ENCODE results near the gene NCF4. TPM values are rescaled to one million over a fixed set of nuclear protein-coding genes. Genes with fewer than 3 reads are reported as not detected.

NCF4 gene
- total RNA-seq, 1 experiment from 2014 or later = not detected

GRCh38 chr22:36856792-36857135 is 4.0 kb upstream of the NCF4 start:
- no peaks in the 10 kb centered on the region; the same call in 1 of the 2 replicates for H3K27me3 ChIP-seq (ENCODE audit: insufficient read depth, low read length)
- no peak overlapping the region for H4K91ac ChIP-seq (ENCODE audit: insufficient read length, low read depth, low read length)
- Mint-ChIP-seq H3K4me3 (no peak overlapping the region), H3K36me3 (ENCODE audit: insufficient read depth in 1 of 3, low read depth in 3 of 3) (peaks cover 2 to 6% (median 5%) of the 10 kb centered on the region in 3 experiments; a peak in 3 of 7 replicates), H3K27ac (no peak overlapping the region), H3K27me3 (ENCODE audit: low read depth) (peaks cover 43% of the 10 kb centered on the region), H3K9me3 (peaks cover 4% of the 10 kb centered on the region in 2 experiments; a peak in 2 of 5 replicates), H3K4me1 (peaks cover 4 to 8% of the 10 kb centered on the region in 2 experiments; a peak in 3 of 4 replicates)
- no peaks in the 10 kb centered on the region for H3K9me3 ChIP-seq (ENCODE audit: control insufficient read depth, low read depth, low read length)
- DNase-seq = no peak
- H3K56ac ChIP-seq (ENCODE audit: insufficient read length, low read depth, low read length) = no peak overlapping the region
- H2BK20ac ChIP-seq (ENCODE audit: low read depth, low read length, poor library complexity, severe bottlenecking) = no peak overlapping the region
- H2AK5ac ChIP-seq (ENCODE audit: insufficient read length, low read length) = no peak overlapping the region
- no peaks in the 10 kb centered on the region; the same call in 1 of the 2 replicates for H3K4me1 ChIP-seq (ENCODE audit: insufficient read depth, low read length)
- no peak overlapping the region for H2BK5ac ChIP-seq (ENCODE audit: insufficient read length, low read length)
- H3K23ac ChIP-seq (ENCODE audit: insufficient read length, low read depth, low read length) = no peak overlapping the region
- H3T11ph ChIP-seq (ENCODE audit: low read length) = no peak overlapping the region
- H3K4me2 ChIP-seq (ENCODE audit: insufficient read depth, insufficient read length, low read length) = peak overlapping the region; percentile 34
- TF ChIP-seq, protein P1, sequence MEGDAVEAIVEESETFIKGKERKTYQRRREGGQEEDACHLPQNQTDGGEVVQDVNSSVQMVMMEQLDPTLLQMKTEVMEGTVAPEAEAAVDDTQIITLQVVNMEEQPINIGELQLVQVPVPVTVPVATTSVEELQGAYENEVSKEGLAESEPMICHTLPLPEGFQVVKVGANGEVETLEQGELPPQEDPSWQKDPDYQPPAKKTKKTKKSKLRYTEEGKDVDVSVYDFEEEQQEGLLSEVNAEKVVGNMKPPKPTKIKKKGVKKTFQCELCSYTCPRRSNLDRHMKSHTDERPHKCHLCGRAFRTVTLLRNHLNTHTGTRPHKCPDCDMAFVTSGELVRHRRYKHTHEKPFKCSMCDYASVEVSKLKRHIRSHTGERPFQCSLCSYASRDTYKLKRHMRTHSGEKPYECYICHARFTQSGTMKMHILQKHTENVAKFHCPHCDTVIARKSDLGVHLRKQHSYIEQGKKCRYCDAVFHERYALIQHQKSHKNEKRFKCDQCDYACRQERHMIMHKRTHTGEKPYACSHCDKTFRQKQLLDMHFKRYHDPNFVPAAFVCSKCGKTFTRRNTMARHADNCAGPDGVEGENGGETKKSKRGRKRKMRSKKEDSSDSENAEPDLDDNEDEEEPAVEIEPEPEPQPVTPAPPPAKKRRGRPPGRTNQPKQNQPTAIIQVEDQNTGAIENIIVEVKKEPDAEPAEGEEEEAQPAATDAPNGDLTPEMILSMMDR (conservative IDR thresholded peaks at IDR 0.05) = no peak
- H3K79me1 ChIP-seq (ENCODE audit: insufficient read depth, low read depth, low read length, poor library complexity, severe bottlenecking) = no peaks in the 10 kb centered on the region
- no peaks in the 10 kb centered on the region for H3K79me2 ChIP-seq (ENCODE audit: insufficient read depth, low read length)
- H3K27ac ChIP-seq (ENCODE audit: insufficient read length, low read depth, low read length) = no peak overlapping the region
- no peak overlapping the region for H4K5ac ChIP-seq (ENCODE audit: insufficient read length, low read depth, low read length)
- H3K4ac ChIP-seq (ENCODE audit: low read depth, low read length) = no peak overlapping the region
- H2AFZ ChIP-seq (ENCODE audit: low read length) = no peak overlapping the region
- H3K9ac ChIP-seq (ENCODE audit: extremely low read depth, insufficient read length, low read length) = no peak overlapping the region
- H3K14ac ChIP-seq (ENCODE audit: insufficient read depth, low read length) = no peak overlapping the region
- H3K18ac ChIP-seq (ENCODE audit: insufficient read length, low read depth, low read length) = no peak overlapping the region
- H2BK15ac ChIP-seq (ENCODE audit: low read depth, low read length) = no peak overlapping the region
- H3K23me2 ChIP-seq (ENCODE audit: insufficient read length, low read depth, low read length, poor library complexity, severe bottlenecking) = no peaks in the 10 kb centered on the region
- no peak overlapping the region for H4K8ac ChIP-seq (replicated peaks; ENCODE audit: insufficient read length, low read depth, low read length)
- H4K20me1 ChIP-seq (ENCODE audit: control insufficient read depth, insufficient read depth, insufficient read length) = no peaks in the 10 kb centered on the region
- no CpG with 5 or more reads among the region's 8 CpGs for WGBS (ENCODE audit: extremely low coverage, insufficient read length, low lambda C conversion rate)
- no peak overlapping the region for H2BK12ac ChIP-seq (ENCODE audit: insufficient read length, low read depth, low read length)
- no peak overlapping the region for H2BK120ac ChIP-seq (ENCODE audit: low read depth, low read length, poor library complexity, severe bottlenecking)
